Cardiac muscle cell (in vitro differentiated cells and primary cell): Measurements from ENCODE around the gene IL31. TPM values are rescaled to one million over a fixed set of nuclear protein-coding genes. Genes with fewer than 3 reads are reported as not detected.

Experiments
- DNase-seq, 2 donors: peaks; one replicate each; pipeline versions ENCODE4 v3.0.0 to v3.0.0-alpha.2; 2010 to 2017; ENCODE audit warnings: low read depth in 1 of 2, low spot score in 1 of 2
- H3K27ac ChIP-seq: fragments of 200-600 bp; sonication (generic); 2 replicates; pipeline ENCODE4 v1.5.1; 2016
- H3K27me3 ChIP-seq: fragments of 200-600 bp; sonication (generic); 2 replicates; pipeline ENCODE4 v1.6.0; 2016; ENCODE audit warnings: control low read depth
- H3K36me3 ChIP-seq: fragments of 200-600 bp; sonication (generic); 2 replicates; pipeline ENCODE4 v1.5.1; 2016; ENCODE audit warnings: control low read depth
- H3K4me1 ChIP-seq: fragments of 200-600 bp; sonication (generic); 2 replicates; pipeline ENCODE4 v1.8.1; 2017; ENCODE audit warnings: low read depth, mild to moderate bottlenecking, mixed run types
- H3K4me3 ChIP-seq: fragments of 200-600 bp; sonication (generic); 2 replicates; pipeline ENCODE4 v1.5.1; 2016; ENCODE audit warnings: mild to moderate bottlenecking
- H3K9me3 ChIP-seq: fragments of 200-600 bp; sonication (generic); 2 replicates; pipeline ENCODE4 v1.5.1; 2017; ENCODE audit warnings: low read depth, mild to moderate bottlenecking, control low read depth
- polyA plus RNA-seq: library from polyadenylated mRNA; unstranded; fragments of >200 nt; fragmentation: Nextera tagmentation; extraction: Ambion mirVana; gene quantifications from 2 replicates; pipeline ENCODE4 v1.2.1, GENCODE V29; 2016
- total RNA-seq: library from RNA; depleted of rRNA; stranded (reverse); fragments of >200 nt; gene quantifications from 2 replicates; pipeline ENCODE4 v1.2.3, GENCODE V29; 2016
- TF ChIP-seq, protein P1 (sequence below): IDR thresholded peaks from 2 replicates; pipeline ENCODE4 v1.5.1; 2012; ENCODE audit warnings: low read depth, mild to moderate bottlenecking, low read length

Gene IL31
- total and polyA plus RNA-seq, 2 experiments from 2014 or later, result not detected

DNA sequence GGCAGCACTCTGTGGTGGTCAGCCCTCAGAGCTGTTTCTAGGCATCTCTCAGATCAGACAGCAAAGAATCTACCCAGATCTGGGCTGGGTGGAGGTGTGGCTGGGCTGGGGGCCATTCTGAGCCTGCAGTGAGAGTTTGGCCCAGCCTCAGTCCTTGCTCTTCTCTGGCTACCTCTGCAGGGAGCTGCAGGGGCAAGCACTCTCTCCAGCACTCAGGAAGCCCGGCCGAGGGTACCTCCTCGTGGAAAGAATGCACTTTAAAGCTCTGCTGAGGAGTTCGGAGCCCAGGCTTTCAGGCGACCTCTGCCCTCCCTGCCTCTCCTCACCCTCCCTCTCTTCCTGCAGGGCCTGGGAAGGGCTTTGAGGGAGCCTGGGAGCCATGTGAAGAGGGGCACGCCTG lies 31.2 kb downstream of the IL31 start:
- H3K4me1 ChIP-seq, result no peaks in the 10 kb centered on the region
- H3K36me3 ChIP-seq, result peaks cover 2% of the 10 kb centered on the region
- H3K27me3 ChIP-seq, result no peaks in the 10 kb centered on the region
- no peak overlapping the region for H3K27ac ChIP-seq
- H3K4me3 ChIP-seq, result no peak overlapping the region
- TF ChIP-seq, protein P1, sequence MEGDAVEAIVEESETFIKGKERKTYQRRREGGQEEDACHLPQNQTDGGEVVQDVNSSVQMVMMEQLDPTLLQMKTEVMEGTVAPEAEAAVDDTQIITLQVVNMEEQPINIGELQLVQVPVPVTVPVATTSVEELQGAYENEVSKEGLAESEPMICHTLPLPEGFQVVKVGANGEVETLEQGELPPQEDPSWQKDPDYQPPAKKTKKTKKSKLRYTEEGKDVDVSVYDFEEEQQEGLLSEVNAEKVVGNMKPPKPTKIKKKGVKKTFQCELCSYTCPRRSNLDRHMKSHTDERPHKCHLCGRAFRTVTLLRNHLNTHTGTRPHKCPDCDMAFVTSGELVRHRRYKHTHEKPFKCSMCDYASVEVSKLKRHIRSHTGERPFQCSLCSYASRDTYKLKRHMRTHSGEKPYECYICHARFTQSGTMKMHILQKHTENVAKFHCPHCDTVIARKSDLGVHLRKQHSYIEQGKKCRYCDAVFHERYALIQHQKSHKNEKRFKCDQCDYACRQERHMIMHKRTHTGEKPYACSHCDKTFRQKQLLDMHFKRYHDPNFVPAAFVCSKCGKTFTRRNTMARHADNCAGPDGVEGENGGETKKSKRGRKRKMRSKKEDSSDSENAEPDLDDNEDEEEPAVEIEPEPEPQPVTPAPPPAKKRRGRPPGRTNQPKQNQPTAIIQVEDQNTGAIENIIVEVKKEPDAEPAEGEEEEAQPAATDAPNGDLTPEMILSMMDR, result no peak
- H3K9me3 ChIP-seq, result no peaks in the 10 kb centered on the region
- no peak for DNase-seq

DNA sequence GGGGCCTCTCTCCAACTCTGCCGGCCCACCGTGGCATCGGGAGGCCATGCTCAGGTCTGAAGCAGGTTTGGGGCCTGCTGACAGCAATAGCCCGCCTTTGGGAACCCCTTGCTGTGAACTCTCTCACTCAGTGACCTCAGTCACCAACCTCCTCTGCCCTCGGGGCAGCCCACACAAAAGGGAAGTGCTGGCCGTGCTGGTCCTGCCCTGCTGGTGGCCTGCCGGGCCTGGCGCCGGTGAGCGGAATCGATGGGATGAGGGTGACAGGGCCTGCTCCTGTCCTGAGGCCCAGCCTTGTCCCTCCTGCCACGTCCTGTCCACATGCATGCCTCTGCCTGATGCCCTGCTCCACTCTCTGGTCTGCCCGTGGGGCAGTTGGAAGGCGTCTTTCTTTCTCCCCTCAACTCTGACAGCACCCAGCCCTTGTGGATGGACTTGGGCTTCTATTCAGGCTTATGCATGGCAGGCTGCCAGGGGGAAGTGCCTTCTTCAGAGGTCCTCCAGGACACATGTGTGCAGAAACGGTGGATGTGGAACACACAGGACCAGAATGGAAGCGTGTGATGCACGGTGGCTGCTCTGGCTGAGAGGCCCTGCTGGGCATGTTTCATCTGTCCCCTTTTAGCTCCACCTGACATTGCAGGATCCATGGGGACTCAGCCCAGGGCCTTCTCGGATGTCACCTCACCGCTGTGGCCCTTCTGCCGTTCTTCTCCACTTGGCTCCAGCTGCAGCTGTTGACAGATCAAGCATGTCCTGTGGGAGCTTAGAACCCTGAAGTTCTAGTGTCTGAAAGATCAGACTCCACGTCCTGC lies 31.9 kb downstream of the IL31 start:
- H3K4me3 ChIP-seq, result no peak overlapping the region
- H3K36me3 ChIP-seq, result peaks cover 2% of the 10 kb centered on the region
- no peak for DNase-seq
- no peaks in the 10 kb centered on the region for H3K4me1 ChIP-seq
- H3K27me3 ChIP-seq, result no peaks in the 10 kb centered on the region
- TF ChIP-seq, protein P1, result no peak
- no peaks in the 10 kb centered on the region for H3K9me3 ChIP-seq
- no peak overlapping the region for H3K27ac ChIP-seq

DNA sequence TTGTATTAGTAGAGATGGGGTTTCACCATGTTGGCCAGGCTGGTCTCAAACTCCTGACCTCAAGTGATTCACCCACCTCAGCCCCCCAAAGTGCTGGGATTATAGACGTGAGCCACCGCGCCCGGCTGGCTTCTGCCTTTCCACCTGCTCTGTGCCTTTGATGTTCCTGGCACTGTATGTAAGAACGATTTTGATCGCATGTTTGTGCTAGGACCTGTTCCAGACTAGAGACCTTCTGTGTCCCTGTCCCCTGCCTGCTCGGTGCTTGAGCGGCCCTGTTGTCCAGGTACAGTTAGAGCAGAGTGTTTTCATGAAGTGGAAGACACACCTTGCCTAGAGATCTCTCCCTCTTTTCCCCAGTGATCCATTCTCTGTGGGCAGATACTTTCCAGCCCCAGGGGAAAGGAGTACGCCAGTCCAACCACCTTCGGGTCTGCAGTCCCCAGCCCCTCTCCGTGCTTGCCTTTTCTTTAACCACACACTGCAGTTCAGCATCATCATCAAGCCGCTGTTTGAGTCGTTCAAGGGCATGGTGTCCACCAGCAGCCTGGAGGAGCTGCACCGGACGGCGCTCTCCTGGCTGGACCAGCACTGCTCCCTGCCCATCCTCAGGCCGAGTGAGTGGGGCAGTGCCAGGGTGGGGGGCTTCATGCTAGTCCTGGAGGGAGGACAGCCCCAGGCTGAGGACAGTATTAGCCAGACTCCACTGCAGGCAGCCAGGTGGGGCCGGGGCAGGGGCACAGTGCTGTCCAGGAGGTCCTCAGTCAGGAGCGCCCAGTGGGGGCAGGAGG lies 33.4 kb downstream of the IL31 start:
- H3K4me3 ChIP-seq, result no peak overlapping the region
- no peak for DNase-seq
- H3K9me3 ChIP-seq, result no peaks in the 10 kb centered on the region
- no peak overlapping the region for H3K27ac ChIP-seq
- H3K27me3 ChIP-seq, result no peaks in the 10 kb centered on the region
- no peaks in the 10 kb centered on the region for H3K4me1 ChIP-seq
- TF ChIP-seq, protein P1, result no peak
- peaks cover 2% of the 10 kb centered on the region for H3K36me3 ChIP-seq

DNA sequence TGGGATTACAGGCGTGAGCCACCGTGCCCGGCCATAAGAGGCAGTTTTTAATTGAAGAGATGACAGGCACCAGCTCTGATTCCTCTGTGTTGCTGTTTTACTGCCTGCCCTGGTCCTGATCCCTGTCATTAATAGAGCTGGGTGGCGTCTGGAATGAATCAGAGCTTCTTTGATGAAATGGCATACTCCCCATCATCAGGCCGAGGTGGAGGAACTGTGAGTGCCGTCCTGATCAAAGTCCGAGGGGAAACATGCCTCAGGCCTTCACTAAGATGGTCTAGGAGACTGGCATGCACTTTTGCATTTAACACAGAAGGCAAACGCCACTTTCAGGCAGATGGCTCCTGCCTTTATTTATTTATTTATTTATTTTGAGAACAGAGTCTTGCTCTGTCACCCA lies 34.1 kb downstream of the IL31 start:
- Histone ChIP-seq H3K4me3 (no peak overlapping the region), H3K4me1 (no peaks in the 10 kb centered on the region), H3K36me3 (peaks cover 2% of the 10 kb centered on the region), H3K27me3 (no peaks in the 10 kb centered on the region), H3K9me3 (no peaks in the 10 kb centered on the region), H3K27ac (no peak overlapping the region)
- no peak for DNase-seq
- TF ChIP-seq, protein P1, result no peak

DNA sequence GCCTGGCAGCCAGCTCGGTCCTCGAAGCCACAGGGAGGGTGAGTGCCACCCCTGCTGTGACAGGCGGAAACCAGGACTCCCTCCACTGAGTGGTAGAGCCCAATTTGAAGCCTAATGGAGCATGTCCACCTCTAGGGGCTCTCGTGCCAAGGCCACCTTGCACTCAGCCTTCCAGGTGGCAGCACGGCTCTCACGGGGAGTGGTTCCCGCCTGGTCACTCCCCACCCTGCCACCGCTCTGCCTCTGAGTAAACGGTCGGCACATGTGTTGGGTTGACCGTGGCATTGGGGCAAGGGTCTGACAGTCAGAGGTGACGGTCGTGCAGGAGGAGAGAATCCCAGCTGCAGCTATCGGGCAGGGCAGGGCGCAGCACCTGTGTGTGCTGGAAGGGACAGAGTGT lies 34.8 kb downstream of the IL31 start:
- TF ChIP-seq, protein P1, result no peak
- Histone ChIP-seq H3K4me3 (no peak overlapping the region), H3K4me1 (no peaks in the 10 kb centered on the region), H3K9me3 (no peaks in the 10 kb centered on the region), H3K27ac (no peak overlapping the region), H3K36me3 (peaks cover 2% of the 10 kb centered on the region), H3K27me3 (no peaks in the 10 kb centered on the region)
- DNase-seq, result no peak
